ENCODE results near the gene MBOAT2. TPM values are rescaled to one million over a fixed set of nuclear protein-coding genes. Genes with fewer than 3 reads are reported as not detected.
"Not testable (repeated sequence)": the region's sequence is repeated elsewhere in the genome, so short reads cannot be mapped to it uniquely, and the experiment has no call there.

MBOAT2 gene
- total RNA-seq = 15.6 and 38.2 TPM in 2 replicates
- 58.3 and 92.5 TPM in 2 replicates for polyA plus RNA-seq

- no peak for TF ChIP-seq CTCF (IDR thresholded peaks at IDR 0.05; ENCODE audit: low read depth, low read length)
- DNase-seq (ENCODE audit: low read depth in 1 of 2, low spot score in 1 of 2) = peak; percentile 97
- Histone ChIP-seq H3K36me3 (no peaks in the 10 kb centered on the region), H3K4me3 (peak within 1 kb of the TSS; percentile 99), H3K9me3 (ENCODE audit: low read depth) (no peaks in the 10 kb centered on the region), H3K27ac (peak within 1 kb of the TSS; percentile 91), H3K4me1 (ENCODE audit: low read depth) (peaks cover 13% of the 10 kb centered on the region), H3K27me3 (no peaks in the 10 kb centered on the region)
Measured at GRCh38 chr2:9003616-9004337, at the start of gene MBOAT2. Gene MBOAT2, minus strand, starts transcription at chr2:9003684. Its CDS starts 70 bp downstream, at chr2:9003614.

- TF ChIP-seq CTCF (IDR thresholded peaks at IDR 0.05; ENCODE audit: low read depth, low read length) = no peak
- no peaks in the 10 kb centered on the region for H3K9me3 ChIP-seq (ENCODE audit: low read depth)
- H3K36me3 ChIP-seq = no peaks in the 10 kb centered on the region
- H3K27me3 ChIP-seq = no peaks in the 10 kb centered on the region
- peaks cover 10% of the 10 kb centered on the region for H3K4me1 ChIP-seq (ENCODE audit: low read depth)
- no peak overlapping the region for H3K27ac ChIP-seq
- no peak for DNase-seq (ENCODE audit: low read depth in 1 of 2, low spot score in 1 of 2)
- no peak overlapping the region for H3K4me3 ChIP-seq
Measured at GRCh38 chr2:9052821-9053533, 49.5 kb upstream of the MBOAT2 start.

- not testable (repeated sequence) for H3K27me3 ChIP-seq; H3K4me3 ChIP-seq; H3K27ac ChIP-seq; H3K36me3 ChIP-seq; H3K9me3 ChIP-seq (ENCODE audit: low read depth); H3K4me1 ChIP-seq (ENCODE audit: low read depth); DNase-seq (ENCODE audit: low read depth in 1 of 2, low spot score in 1 of 2)
Measured at GRCh38 chr2:9051451-9051850, 48.0 kb upstream of the MBOAT2 start.

GRCh38 chr2:9050122-9050809, 46.8 kb upstream of the MBOAT2 start:
- TF ChIP-seq CTCF (IDR thresholded peaks at IDR 0.05; ENCODE audit: low read depth, low read length) = no peak
- Histone ChIP-seq H3K36me3 (no peaks in the 10 kb centered on the region), H3K4me1 (ENCODE audit: low read depth) (peaks cover 10% of the 10 kb centered on the region), H3K9me3 (ENCODE audit: low read depth) (no peaks in the 10 kb centered on the region), H3K27ac (peak overlapping the region; percentile 51), H3K4me3 (no peak overlapping the region), H3K27me3 (no peaks in the 10 kb centered on the region)
- no peak for DNase-seq (ENCODE audit: low read depth in 1 of 2, low spot score in 1 of 2)

GRCh38 chr2:9045595-9045994, 42.1 kb upstream of the MBOAT2 start:
- no peaks in the 10 kb centered on the region for H3K9me3 ChIP-seq (ENCODE audit: low read depth)
- H3K27me3 ChIP-seq = no peaks in the 10 kb centered on the region
- no peak for DNase-seq (ENCODE audit: low read depth in 1 of 2, low spot score in 1 of 2)
- H3K4me3 ChIP-seq = no peak overlapping the region
- no peak overlapping the region for H3K27ac ChIP-seq
- H3K36me3 ChIP-seq = no peaks in the 10 kb centered on the region
- peaks cover 10% of the 10 kb centered on the region for H3K4me1 ChIP-seq (ENCODE audit: low read depth)
- no peak for TF ChIP-seq CTCF (IDR thresholded peaks at IDR 0.05; ENCODE audit: low read depth, low read length)

- not testable (repeated sequence) for DNase-seq (ENCODE audit: low read depth in 1 of 2, low spot score in 1 of 2); H3K27me3 ChIP-seq; H3K36me3 ChIP-seq; H3K4me1 ChIP-seq (ENCODE audit: low read depth); H3K27ac ChIP-seq; H3K4me3 ChIP-seq; H3K9me3 ChIP-seq (ENCODE audit: low read depth)
Measured at GRCh38 chr2:9043491-9043890, 40.0 kb upstream of the MBOAT2 start.

Data from cardiac muscle cell (in vitro differentiated cells and primary cell).